A673 (cell line): Measurements from ENCODE around the gene ELL.

Source experiments
- CTCF ChIP-seq: fragments of 300-800, 200-600 bp; sonication (generic); conservative IDR thresholded peaks from 2 replicates; pipeline ENCODE4 v1.5.1; 2017; ENCODE audit warnings: low read depth, mild to moderate bottlenecking, antibody characterized with exemption, low read length, moderate library complexity, mixed read lengths
- EZH2 ChIP-seq: fragments of 200-600 bp; sonication (generic); IDR thresholded peaks from 2 replicates; pipeline ENCODE4 v1.6.1; 2017; ENCODE audit warnings: borderline replicate concordance, low read depth, mild to moderate bottlenecking, mixed read lengths, antibody characterized with exemption, low read length; ENCODE audit not compliant: poor library complexity, severe bottlenecking

DNA sequence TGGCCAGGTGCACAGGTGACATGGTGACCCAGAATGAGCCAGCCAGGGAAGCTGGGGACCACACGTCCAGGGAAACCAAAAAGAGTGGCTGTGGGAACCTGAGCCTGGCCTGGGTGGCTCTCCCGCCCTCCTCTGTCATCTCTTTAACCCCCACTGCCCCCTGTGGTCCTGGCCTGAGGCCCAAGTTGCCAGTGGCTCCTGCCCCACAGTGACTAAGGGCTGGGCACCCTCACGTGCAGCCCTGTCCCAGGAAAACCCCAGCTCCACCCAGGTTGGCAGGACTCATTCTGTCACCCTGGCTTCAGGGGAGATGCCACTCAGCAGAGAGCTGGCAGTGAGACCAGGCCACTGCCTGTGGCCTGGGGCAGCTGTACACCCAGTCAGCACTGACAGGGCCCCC lies 53.4 kb downstream of the ELL start:
- TF ChIP-seq CTCF (no peak), EZH2 (no peak)
